H1 (cell line): ENCODE results near the gene MNAT1. TPM values are rescaled to one million over a fixed set of nuclear protein-coding genes. Genes with fewer than 3 reads are reported as not detected.

Experiments
- CTCF ChIA-PET: fragments of 300-600 bp; sonication (Branson Sonifier 250); formaldehyde crosslinking; loops from one replicate; lab custom pipeline; 2021; ENCODE audit not compliant: partially characterized antibody; lab: Charles Lee
- POLR2A ChIA-PET: fragments of 300-600 bp; sonication (Branson Sonifier 250); formaldehyde crosslinking; loops from one replicate; lab custom pipeline; 2021; ENCODE audit warnings: inconsistent platforms; ENCODE audit not compliant: partially characterized antibody; lab: Charles Lee
- DNase-seq, 2 experiments: peaks; one replicate each; pipeline versions ENCODE4 v3.0.0 to v3.0.0-alpha.2; 2010 to 2022; ENCODE audit warnings: low spot score in 2 of 2, low read depth in 1 of 2, mixed read lengths in 1 of 2
- FAIRE-seq: peaks from 2 replicates; lab custom pipeline; 2011; peaks lifted over from hg19 to GRCh38; lab: Jason Lieb, UNC
- H2AFZ ChIP-seq: 2 replicates; pipeline ENCODE4 v1.8.1; 2012; ENCODE audit warnings: low read length, inconsistent platforms
- H2AK5ac ChIP-seq: 2 replicates; pipeline ENCODE4 v1.6.1; 2013; ENCODE audit warnings: low read depth, low read length
- H2BK120ac ChIP-seq: replicated peaks from 2 replicates; pipeline ENCODE3; 2013; ENCODE audit warnings: low read depth, low read length, inconsistent platforms
- H2BK12ac ChIP-seq: 2 replicates; pipeline ENCODE4 v1.6.1; 2013; ENCODE audit warnings: low read depth, low read length
- H2BK15ac ChIP-seq: 2 replicates; pipeline ENCODE4 v1.6.1; 2013; ENCODE audit warnings: low read length
- H2BK20ac ChIP-seq: 2 replicates; pipeline ENCODE4 v1.6.1; 2013; ENCODE audit warnings: low read length
- H2BK5ac ChIP-seq: 2 replicates; pipeline ENCODE4 v1.6.1; 2013; ENCODE audit warnings: low read depth, low read length
- H3K14ac ChIP-seq: 2 replicates; pipeline ENCODE4 v1.6.1; 2013; ENCODE audit warnings: inconsistent platforms; ENCODE audit not compliant: insufficient read length
- H3K18ac ChIP-seq: 2 replicates; pipeline ENCODE4 v1.6.1; 2013; ENCODE audit warnings: low read length; ENCODE audit errors: extremely low read depth
- H3K23ac ChIP-seq: 2 replicates; pipeline ENCODE4 v1.6.1; 2013; ENCODE audit warnings: inconsistent platforms; ENCODE audit not compliant: insufficient read length
- H3K23me2 ChIP-seq: 2 replicates; pipeline ENCODE4 v1.6.1; 2013; ENCODE audit warnings: low read depth, low read length
- H3K27ac ChIP-seq: 2 replicates; pipeline ENCODE4 v1.6.1; 2011; ENCODE audit warnings: low read depth, low read length, inconsistent platforms
- H3K27me3 ChIP-seq, 4 experiments: replicated peaks in 1 of 4; 1 replicate in 1 of 4; 2 replicates in 3 of 4; pipeline versions ENCODE4 v1.6.1 to v1.8.1; 2011 to 2013; ENCODE audit warnings: low read length in 3 of 4, mild to moderate bottlenecking in 3 of 4, inconsistent platforms in 2 of 4, mixed read lengths in 2 of 4, moderate library complexity in 1 of 4; ENCODE audit not compliant: control insufficient read depth in 3 of 4, insufficient read depth in 3 of 4; ENCODE audit errors: extremely low read depth in 1 of 4
- H3K36me3 ChIP-seq, 4 experiments: 2 replicates each; pipeline versions ENCODE4 v1.6.1 to v1.8.1; 2011 to 2013; ENCODE audit warnings: mild to moderate bottlenecking in 4 of 4, low read length in 3 of 4, moderate library complexity in 2 of 4, control low read depth in 1 of 4, inconsistent platforms in 1 of 4; ENCODE audit not compliant: insufficient read depth in 4 of 4, control insufficient read depth in 2 of 4
- H3K4ac ChIP-seq: replicated peaks from 2 replicates; pipeline ENCODE3; 2013; ENCODE audit warnings: low read length, low read depth, mixed read lengths, inconsistent platforms; ENCODE audit not compliant: insufficient read length
- H3K4me1 ChIP-seq, 4 experiments: replicated peaks in 1 of 4; 1 replicate in 1 of 4; 2 replicates in 3 of 4; pipeline versions ENCODE4 v1.6.1 to v1.8.1; 2011 to 2013; ENCODE audit warnings: low read length in 3 of 4, inconsistent platforms in 2 of 4, mixed read lengths in 1 of 4; ENCODE audit not compliant: insufficient read depth in 4 of 4, control insufficient read depth in 3 of 4
- H3K4me2 ChIP-seq, 2 experiments: 2 replicates each; pipeline versions ENCODE4 v1.6.1 to v1.8.1; 2011 to 2013; ENCODE audit warnings: low read depth in 2 of 2, low read length in 2 of 2, control low read depth in 1 of 2, inconsistent platforms in 1 of 2, mild to moderate bottlenecking in 1 of 2; ENCODE audit not compliant: insufficient read depth in 1 of 2
- H3K4me3 ChIP-seq, 4 experiments: fragments of 200-600, 300-600 bp in 1 of 4; sonication (generic), shearing (Covaris generic), sonication (Bioruptor Twin) in 1 of 4; 2 replicates each; pipeline versions ENCODE4 v1.5.1 to v1.8.1; 2011 to 2016; ENCODE audit warnings: low read length in 4 of 4, low read depth in 3 of 4, control low read depth in 2 of 4, inconsistent platforms in 2 of 4, mild to moderate bottlenecking in 2 of 4, mixed read lengths in 1 of 4, moderate library complexity in 1 of 4; ENCODE audit not compliant: insufficient read depth in 2 of 4; ENCODE audit errors: extremely low read depth in 1 of 4
- H3K56ac ChIP-seq: replicated peaks from 2 replicates; pipeline ENCODE3; 2013; ENCODE audit warnings: low read depth, mild to moderate bottlenecking, mixed read lengths, low read length, inconsistent platforms; ENCODE audit not compliant: insufficient read length
- H3K79me1 ChIP-seq: 2 replicates; pipeline ENCODE4 v1.6.1; 2013; ENCODE audit warnings: low read depth, low read length, control low read depth
- H3K79me2 ChIP-seq, 2 experiments: 2 replicates each; pipeline versions ENCODE4 v1.6.1 to v1.8.1; 2012 to 2013; ENCODE audit warnings: low read length in 2 of 2, mild to moderate bottlenecking in 2 of 2, inconsistent platforms in 1 of 2; ENCODE audit not compliant: insufficient read depth in 2 of 2, control insufficient read depth in 1 of 2
- H3K9ac ChIP-seq, 4 experiments: replicated peaks in 1 of 4; 1 replicate in 1 of 4; 2 replicates in 3 of 4; pipeline versions ENCODE4 v1.6.1 to v1.8.1; 2011 to 2013; ENCODE audit warnings: low read depth in 3 of 4, low read length in 3 of 4, control low read depth in 2 of 4, mild to moderate bottlenecking in 2 of 4, moderate library complexity in 2 of 4, inconsistent platforms in 1 of 4; ENCODE audit errors: extremely low read depth in 1 of 4
- H3K9me3 ChIP-seq, 2 experiments: 2 replicates each; pipeline versions ENCODE4 v1.6.1 to v1.8.1; 2012 to 2013; ENCODE audit warnings: mild to moderate bottlenecking in 2 of 2, moderate library complexity in 2 of 2, control low read depth in 1 of 2, inconsistent platforms in 1 of 2, low read depth in 1 of 2, low read length in 1 of 2, mixed read lengths in 1 of 2; ENCODE audit not compliant: insufficient read depth in 2 of 2
- H4K20me1 ChIP-seq, 2 experiments: replicated peaks in 1 of 2; 2 replicates each; pipeline versions ENCODE3 to v1.8.1; 2011 to 2013; ENCODE audit warnings: inconsistent platforms in 2 of 2, low read length in 2 of 2, mild to moderate bottlenecking in 1 of 2; ENCODE audit not compliant: insufficient read depth in 2 of 2, control insufficient read depth in 1 of 2
- H4K5ac ChIP-seq: 2 replicates; pipeline ENCODE4 v1.6.1; 2013; ENCODE audit warnings: low read length, low read depth, mixed read lengths, inconsistent platforms; ENCODE audit not compliant: insufficient read length
- H4K8ac ChIP-seq: 2 replicates; pipeline ENCODE4 v1.8.0; 2013; ENCODE audit warnings: mild to moderate bottlenecking, moderate library complexity, low read length, inconsistent platforms; ENCODE audit not compliant: insufficient read depth; ENCODE audit errors: extremely low read depth
- H4K91ac ChIP-seq: replicated peaks from 2 replicates; pipeline ENCODE3; 2013; ENCODE audit warnings: low read length, mixed read lengths, inconsistent platforms; ENCODE audit not compliant: insufficient read length
- BCL11A ChIP-seq, 2 experiments: IDR thresholded peaks; one replicate each; pipeline ENCODE4 v1.6.1; 2011; ENCODE audit warnings: low read depth in 2 of 2, low read length in 2 of 2, mild to moderate bottlenecking in 2 of 2
- BRCA1 ChIP-seq: IDR thresholded peaks from 2 replicates; pipeline ENCODE4 v1.6.1; 2012; ENCODE audit warnings: low read depth, low read length, improper control_type of control experiment
- CHD2 ChIP-seq: IDR thresholded peaks from 2 replicates; pipeline ENCODE4 v1.6.1; 2012; ENCODE audit warnings: low read length, improper control_type of control experiment
- CREB1 ChIP-seq: IDR thresholded peaks from 2 replicates; pipeline ENCODE4 v1.6.1; 2012; ENCODE audit warnings: inconsistent platforms
- E2F6 ChIP-seq: IDR thresholded peaks from 2 replicates; pipeline ENCODE4 v1.6.1; 2012; ENCODE audit warnings: inconsistent platforms
- EP300 ChIP-seq, 2 experiments: IDR thresholded peaks; 1 replicate in 1 of 2; 2 replicates in 1 of 2; pipeline ENCODE4 v1.6.1; 2011 to 2012; ENCODE audit warnings: low read depth in 2 of 2, low read length in 2 of 2, mild to moderate bottlenecking in 2 of 2, borderline replicate concordance in 1 of 2, inconsistent platforms in 1 of 2, moderate library complexity in 1 of 2
- EZH2 ChIP-seq: fragments of 200-600 bp; sonication (generic); IDR thresholded peaks from 2 replicates; pipeline ENCODE4 v1.7.1; 2012; ENCODE audit warnings: low read depth, mild to moderate bottlenecking, moderate library complexity, low read length, inconsistent platforms; ENCODE audit not compliant: severe bottlenecking
- HDAC6 ChIP-seq: IDR thresholded peaks from one replicate; pipeline ENCODE4 v1.7.1; 2012; ENCODE audit warnings: low read depth, mild to moderate bottlenecking, inconsistent platforms, low read length, moderate library complexity
- KDM1A ChIP-seq: fragments of 200-600, 300-600 bp; sonication (generic); IDR thresholded peaks from 2 replicates; pipeline ENCODE4 v1.7.1; 2016; ENCODE audit warnings: mild to moderate bottlenecking, low read length, borderline replicate concordance
- KDM5A ChIP-seq: fragments of 200-600 bp; IDR thresholded peaks from 2 replicates; pipeline ENCODE4 v1.7.1; 2012; ENCODE audit warnings: mild to moderate bottlenecking, low read length, inconsistent platforms, mixed read lengths
- POU5F1 ChIP-seq: IDR thresholded peaks from 2 replicates; pipeline ENCODE4 v1.6.1; 2011; ENCODE audit warnings: low read depth, mild to moderate bottlenecking, low read length, moderate library complexity
- SIRT6 ChIP-seq: IDR thresholded peaks from one replicate; pipeline ENCODE4 v1.7.1; 2012; ENCODE audit warnings: low read length, inconsistent platforms
- SP2 ChIP-seq: IDR thresholded peaks from 2 replicates; pipeline ENCODE4 v1.6.1; 2012; ENCODE audit warnings: mild to moderate bottlenecking, low read length, inconsistent platforms
- SP4 ChIP-seq: IDR thresholded peaks from 2 replicates; pipeline ENCODE4 v1.6.1; 2012; ENCODE audit warnings: low read length, inconsistent platforms
- polyA plus RNA-seq, 7 experiments: library from polyadenylated mRNA; depleted of rRNA in 3 of 7; stranded (reverse) in 5 of 7; unstranded in 2 of 7; fragments of >200 nt in 5 of 7; fragments of 200-250 nt in 2 of 7; gene quantifications; 1 replicate in 5 of 7; 2 replicates in 1 of 7; 4 replicates in 1 of 7; pipeline versions ENCODE4 v1.2.1 to v1.2.3, GENCODE V29; 2011 to 2013; ENCODE audit warnings: missing spikeins in 2 of 7, mixed read lengths in 2 of 7
- total RNA-seq: library from RNA; stranded (reverse); fragmentation: NEBNext Ultra II Directional; extraction: Animal tissue kit (Norgen Biotek cat#: 25700); gene quantifications from 2 replicates; pipeline ENCODE4 v1.2.1, GENCODE V29; 2021
- TF ChIP-seq, protein P1 (sequence below): IDR thresholded peaks from 2 replicates; pipeline ENCODE4 v1.6.1; 2011; ENCODE audit warnings: low read depth, mild to moderate bottlenecking, low read length; ENCODE audit not compliant: insufficient read depth

The MNAT1 gene
- total and polyA plus RNA-seq, 2 of the 8 experiments (the other 6 are each of a cell fraction or from before 2014, with no cell fraction given), result 34.7 to 52.1 TPM

GRCh38 chr14:60965402-60965801 lies 230.8 kb downstream of the MNAT1 start:
- Histone ChIP-seq H3K4me3 (no peak overlapping the region), H3K56ac (no peak overlapping the region), H2BK5ac (no peak overlapping the region), H3K18ac (no peak overlapping the region), H3K4me1 (no peaks in the 10 kb centered on the region), H3K9me3 (no peaks in the 10 kb centered on the region), H2AFZ (no peak overlapping the region), H3K23me2 (no peaks in the 10 kb centered on the region; the same call in 1 of the 2 replicates), H3K9ac (no peak overlapping the region), H2BK120ac (no peak overlapping the region), H4K20me1 (peaks cover 0 to 2% of the 10 kb centered on the region in 2 experiments), H3K79me2 (no peaks in the 10 kb centered on the region), H4K8ac (no peak overlapping the region), H3K36me3 (no peaks in the 10 kb centered on the region; a peak in 1 of 8 replicates), H3K79me1 (no peaks in the 10 kb centered on the region), H2AK5ac (no peak overlapping the region), H2BK12ac (no peak overlapping the region), H3K27me3 (no peaks in the 10 kb centered on the region), H3K14ac (no peak overlapping the region), H3K4ac (no peak overlapping the region), H2BK20ac (no peak overlapping the region), H4K91ac (no peak overlapping the region), H3K23ac (no peak overlapping the region), H3K27ac (no peak overlapping the region), H4K5ac (no peak overlapping the region), H2BK15ac (no peak overlapping the region), H3K4me2 (no peak overlapping the region)
- CTCF ChIA-PET, result no interaction called here
- POLR2A ChIA-PET, result no interaction called here
- no peak for TF ChIP-seq BRCA1
- no peak for TF ChIP-seq SIRT6
- TF ChIP-seq HDAC6, result no peak
- TF ChIP-seq SP4, result no peak
- no peak for TF ChIP-seq KDM1A
- TF ChIP-seq SP2, result no peak
- TF ChIP-seq, protein P1, sequence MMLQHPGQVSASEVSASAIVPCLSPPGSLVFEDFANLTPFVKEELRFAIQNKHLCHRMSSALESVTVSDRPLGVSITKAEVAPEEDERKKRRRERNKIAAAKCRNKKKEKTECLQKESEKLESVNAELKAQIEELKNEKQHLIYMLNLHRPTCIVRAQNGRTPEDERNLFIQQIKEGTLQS, result no peak
- no peak for TF ChIP-seq CHD2
- TF ChIP-seq CREB1, result no peak
- TF ChIP-seq POU5F1, result no peak
- TF ChIP-seq BCL11A (IDR thresholded peaks at IDR 0.05; ENCODE audit: low read depth in 2 of 2, low read length in 2 of 2), result no peak
- TF ChIP-seq EP300 (IDR thresholded peaks at IDR 0.05; ENCODE audit: borderline replicate concordance in 1 of 2, low read depth in 2 of 2, low read length in 2 of 2), result no peak
- TF ChIP-seq E2F6, result no peak
- no peak for TF ChIP-seq KDM5A
- TF ChIP-seq EZH2, result no peak
- FAIRE-seq, result no peak
- no peak for DNase-seq
